GM18870 (cell line): ENCODE results near the gene ARHGAP15.

Experiments used
- ATAC-seq: cut with Tn5 transposase; IDR thresholded peaks from one replicate; pipeline ENCODE4 v1.9.1; 2021; ENCODE audit warnings: moderate library complexity; ENCODE audit not compliant: unreplicated experiment

Gene ARHGAP15

GRCh38 chr2:143434445-143434844 lies 305.2 kb downstream of the ARHGAP15 start:
- no peak for ATAC-seq

- ATAC-seq, result no peak
These were observed 305.9 kb downstream of the ARHGAP15 start for GRCh38 chr2:143435131-143435530.

GRCh38 chr2:143436951-143437350 lies 307.7 kb downstream of the ARHGAP15 start:
- ATAC-seq, result no peak

- no peak for ATAC-seq
These were observed 311.3 kb downstream of the ARHGAP15 start for GRCh38 chr2:143440411-143441012.

- no peak for ATAC-seq
These were observed 313.0 kb downstream of the ARHGAP15 start for GRCh38 chr2:143442193-143442592.

- peak; percentile 96 for ATAC-seq
These were observed 322.5 kb downstream of the ARHGAP15 start for GRCh38 chr2:143451642-143452281.

- peak; percentile 64 for ATAC-seq
These were observed 323.7 kb downstream of the ARHGAP15 start for GRCh38 chr2:143452817-143453451.

GRCh38 chr2:143453981-143454511 lies 324.8 kb downstream of the ARHGAP15 start:
- no peak for ATAC-seq

- ATAC-seq, result no peak
These were observed 326.1 kb downstream of the ARHGAP15 start for GRCh38 chr2:143455317-143455716.

GRCh38 chr2:143458258-143459190 lies 329.3 kb downstream of the ARHGAP15 start:
- ATAC-seq, result no peak

GRCh38 chr2:143460382-143460781 lies 331.2 kb downstream of the ARHGAP15 start:
- no peak for ATAC-seq

- peak; percentile 72 for ATAC-seq
These were observed 334.5 kb downstream of the ARHGAP15 start for GRCh38 chr2:143463719-143464118.

GRCh38 chr2:143466391-143466790 lies 337.2 kb downstream of the ARHGAP15 start:
- ATAC-seq, result no peak

GRCh38 chr2:143467011-143467410 lies 337.8 kb downstream of the ARHGAP15 start:
- ATAC-seq, result no peak

GRCh38 chr2:143468341-143468888 lies 339.2 kb downstream of the ARHGAP15 start:
- peak; percentile 75 for ATAC-seq

- no peak for ATAC-seq
These were observed 340.1 kb downstream of the ARHGAP15 start for GRCh38 chr2:143469323-143469722.

- ATAC-seq, result no peak
These were observed 342.3 kb downstream of the ARHGAP15 start for GRCh38 chr2:143471550-143471949.

GRCh38 chr2:143473216-143473615 lies 344.0 kb downstream of the ARHGAP15 start:
- ATAC-seq, result no peak

- ATAC-seq, result no peak
These were observed 344.6 kb downstream of the ARHGAP15 start for GRCh38 chr2:143473820-143474219.

- no peak for ATAC-seq
These were observed 345.4 kb downstream of the ARHGAP15 start for GRCh38 chr2:143474586-143474985.
